ENCODE results near the gene KIAA1328.
"Not testable (repeated sequence)": the region's sequence is repeated elsewhere in the genome, so short reads cannot be mapped to it uniquely, and the experiment has no call there.

KIAA1328 gene

DNA sequence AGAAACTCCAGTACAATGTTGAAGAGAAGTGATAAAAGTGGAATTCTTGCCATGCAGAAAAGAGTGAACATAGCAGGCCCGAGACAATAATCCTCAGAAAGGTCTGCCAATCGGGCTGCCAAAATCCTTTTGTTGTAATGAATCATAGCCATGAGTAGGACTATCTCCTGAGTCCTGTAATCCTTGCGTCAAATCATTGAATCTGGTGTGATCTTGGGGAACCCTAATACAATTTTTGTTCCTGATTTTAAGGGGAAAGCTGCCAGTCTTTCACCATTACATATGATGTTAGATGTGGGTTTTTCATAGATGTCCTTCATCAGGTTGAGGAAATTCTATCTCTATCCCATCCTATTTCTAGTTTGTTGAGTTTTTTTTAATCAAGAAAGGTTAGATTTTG, 2.4 kb upstream of the KIAA1328 start:
- DNase-seq: no peak

- no peak for DNase-seq
Measured at GRCh38 chr18:36828157-36828629, 734 bp upstream of the KIAA1328 start.

DNA sequence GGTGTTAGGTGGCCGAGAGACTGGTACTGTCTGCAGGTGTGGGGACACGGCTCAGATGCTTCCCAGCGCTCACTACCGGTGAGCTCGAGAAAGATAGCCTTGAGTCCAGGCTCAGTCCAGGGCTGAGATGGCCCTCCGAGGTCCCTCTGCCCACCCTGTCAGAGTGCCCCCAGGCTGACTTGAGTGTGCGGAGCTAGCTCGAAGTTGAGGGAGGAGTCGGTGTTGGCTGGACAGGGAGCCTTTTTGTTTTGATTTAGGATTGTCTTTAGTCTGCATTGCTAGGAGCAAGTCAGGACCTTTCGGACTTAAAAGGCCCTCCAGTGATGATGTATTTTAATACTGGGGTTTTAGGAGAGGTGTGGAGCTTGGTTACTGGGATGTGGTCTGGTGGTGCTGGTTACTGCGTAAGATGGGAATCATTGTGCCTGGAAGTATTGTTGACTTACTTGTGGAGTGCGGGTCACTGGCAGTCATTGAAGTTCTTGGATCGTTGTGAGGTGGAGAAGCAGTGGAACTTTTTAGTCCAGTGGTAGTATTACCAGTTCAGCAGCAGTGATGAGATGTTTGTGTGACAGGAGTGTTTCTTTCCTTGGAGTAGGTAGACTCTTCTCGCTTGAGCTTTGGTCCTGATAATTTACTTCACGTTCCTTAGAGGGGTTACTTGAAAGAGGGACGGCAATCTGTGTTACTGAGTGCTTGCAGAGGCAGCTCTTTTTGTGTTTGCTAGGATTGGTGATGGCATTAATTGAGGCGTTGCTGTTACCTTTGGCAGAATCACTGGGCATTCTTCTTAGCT, 633 bp downstream of the KIAA1328 start:
- no peak for DNase-seq

DNA sequence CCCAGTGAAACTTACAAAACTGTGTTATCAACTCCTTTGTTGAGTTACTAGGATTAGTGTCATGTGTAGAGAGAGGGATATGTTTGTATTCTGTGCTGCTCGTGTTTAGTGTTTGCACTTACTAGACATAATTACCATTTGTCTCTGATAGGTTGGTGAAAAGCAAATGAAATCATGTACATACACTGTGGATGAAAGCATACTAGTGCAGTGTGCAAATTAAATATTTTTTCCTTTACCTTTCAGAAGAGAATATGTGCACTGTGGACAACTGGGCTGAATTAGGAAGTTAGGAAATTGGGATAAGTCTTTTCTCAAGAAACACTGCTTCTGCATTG, 1.2 kb downstream of the KIAA1328 start:
- DNase-seq: no peak

- DNase-seq: no peak
Measured at GRCh38 chr18:36831139-36831538, 2.2 kb downstream of the KIAA1328 start.

DNA sequence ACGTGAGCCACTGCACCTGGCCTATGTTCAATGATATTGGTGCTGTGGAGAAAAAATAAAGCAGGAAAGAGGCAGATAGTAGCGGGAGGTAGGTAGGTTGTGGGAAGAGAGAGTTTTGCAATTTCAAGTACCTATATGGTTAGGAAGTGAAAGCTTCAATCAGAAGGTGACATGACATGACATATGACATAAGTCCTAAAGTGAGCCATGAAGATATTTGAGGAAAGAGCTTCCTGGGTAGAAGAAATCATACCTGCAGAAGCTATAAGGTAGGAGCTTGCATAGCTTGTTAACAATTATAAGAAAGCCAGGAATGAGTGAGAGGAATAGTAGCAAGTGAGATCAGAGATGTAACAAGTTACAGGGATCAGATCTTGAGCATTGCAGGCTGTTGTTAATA, 4.2 kb downstream of the KIAA1328 start:
- DNase-seq: no peak

DNA sequence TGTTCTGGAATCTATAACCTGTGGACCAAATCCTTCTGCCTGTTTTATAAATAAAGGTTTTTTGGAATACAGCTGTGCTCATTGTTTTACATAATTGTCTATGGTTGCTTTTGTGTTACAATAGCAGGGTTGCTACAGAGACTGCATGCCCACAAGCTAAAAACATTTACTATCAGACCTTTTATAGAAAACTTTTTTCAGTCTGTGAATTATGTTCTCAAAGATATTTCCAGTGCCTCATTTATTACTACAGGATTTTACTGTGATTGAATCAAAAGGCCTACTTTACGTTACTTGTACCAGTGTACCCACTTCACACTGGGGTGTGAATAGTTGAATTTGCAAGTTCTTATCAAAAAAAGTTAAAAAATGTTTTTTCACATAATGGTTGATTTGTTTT, 7.0 kb downstream of the KIAA1328 start:
- DNase-seq: no peak

DNA sequence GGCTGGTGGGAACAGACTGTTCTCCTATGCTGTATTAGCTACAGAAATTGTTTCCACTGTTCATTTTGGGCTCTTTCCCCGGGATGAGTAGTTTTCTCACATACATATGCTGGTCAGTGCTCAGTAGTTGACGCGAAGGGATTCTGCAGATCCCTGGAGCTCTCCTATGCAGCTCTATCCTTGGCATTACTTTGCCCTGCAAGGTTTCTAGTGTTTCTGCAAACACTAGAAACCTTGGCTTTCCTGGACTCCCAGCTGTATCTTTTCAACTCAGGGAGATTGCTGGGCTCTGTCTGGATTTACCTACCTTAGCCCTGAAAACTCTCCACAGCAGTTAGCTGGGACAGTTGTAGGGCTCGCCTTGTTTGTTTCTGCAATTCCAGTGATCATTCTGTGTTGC, 10.9 kb downstream of the KIAA1328 start:
- no peak for DNase-seq

GRCh38 chr18:36843199-36843598, 14.3 kb downstream of the KIAA1328 start:
- no peak for DNase-seq

- no peak for DNase-seq
Measured at GRCh38 chr18:36843784-36844183, 14.9 kb downstream of the KIAA1328 start.

DNA sequence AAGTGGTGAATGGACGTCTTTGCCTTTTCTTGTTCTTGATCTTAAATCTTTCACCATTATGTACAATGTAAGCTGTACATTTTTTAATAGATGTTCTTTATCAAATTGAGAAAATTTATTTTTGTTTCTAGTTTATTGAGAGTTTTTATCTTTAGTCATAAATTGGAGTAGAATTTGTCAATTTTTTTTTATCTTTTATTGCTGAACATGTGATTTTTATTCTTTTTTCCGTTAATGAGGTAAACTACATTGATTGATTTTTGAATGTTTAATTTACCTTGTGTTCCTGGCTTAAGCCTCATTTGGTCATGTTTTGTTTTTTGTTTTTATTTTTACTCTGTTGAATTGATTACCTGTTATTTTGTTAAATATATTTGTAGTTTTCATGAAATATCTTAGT, 19.7 kb downstream of the KIAA1328 start:
- no peak for DNase-seq

GRCh38 chr18:36849288-36850006, 20.5 kb downstream of the KIAA1328 start:
- DNase-seq: no peak

DNA sequence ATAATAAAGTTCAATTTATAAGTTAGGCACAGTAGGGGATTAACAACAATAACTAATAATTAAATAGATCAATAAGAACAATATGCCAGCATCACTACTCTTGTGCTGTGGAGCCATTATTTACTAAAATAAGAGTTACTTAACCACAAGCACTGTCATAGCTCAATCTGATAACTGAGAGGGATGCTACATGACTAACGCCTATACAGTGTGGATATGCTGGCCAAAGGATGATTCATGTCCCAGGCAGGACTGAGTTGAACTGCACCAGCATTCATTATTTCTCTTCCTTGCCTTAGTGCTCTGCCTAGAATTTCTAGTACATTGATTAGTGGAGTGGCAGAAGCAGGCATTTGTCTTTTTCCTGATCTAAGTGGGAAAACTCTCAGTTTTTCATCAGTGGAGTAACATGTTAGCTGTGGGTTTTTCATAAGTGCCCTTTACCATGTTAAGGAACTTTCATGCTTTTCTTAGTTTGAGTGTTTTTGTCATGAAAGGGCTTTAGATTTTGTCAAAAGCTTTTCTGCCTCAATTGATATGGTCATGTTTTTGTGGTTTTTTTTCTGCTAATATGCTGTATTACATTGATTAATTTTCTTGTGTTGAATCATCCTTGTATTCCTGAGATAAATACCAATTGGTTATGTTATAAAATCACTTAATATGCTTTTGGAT, 21.7 kb downstream of the KIAA1328 start:
- DNase-seq: no peak

DNA sequence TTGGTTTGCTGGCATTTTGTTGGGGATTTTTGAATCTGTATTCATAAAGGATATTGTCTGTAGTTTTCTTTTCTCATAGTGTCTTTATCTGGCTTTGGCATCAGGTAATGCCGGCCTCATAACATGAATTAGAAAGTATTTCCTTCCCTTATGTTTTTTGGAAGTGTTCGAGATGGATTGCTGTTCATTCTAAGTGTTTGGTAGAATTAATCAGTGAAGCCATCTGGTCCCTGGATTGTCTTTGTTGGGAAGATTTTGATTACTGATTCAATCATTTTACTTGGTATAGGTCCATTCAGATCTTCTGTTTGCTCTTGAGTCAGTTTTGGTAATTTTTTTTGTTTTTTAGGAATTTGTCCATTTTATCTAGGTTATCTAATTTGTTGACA, 22.3 kb downstream of the KIAA1328 start:
- DNase-seq: no peak

DNA sequence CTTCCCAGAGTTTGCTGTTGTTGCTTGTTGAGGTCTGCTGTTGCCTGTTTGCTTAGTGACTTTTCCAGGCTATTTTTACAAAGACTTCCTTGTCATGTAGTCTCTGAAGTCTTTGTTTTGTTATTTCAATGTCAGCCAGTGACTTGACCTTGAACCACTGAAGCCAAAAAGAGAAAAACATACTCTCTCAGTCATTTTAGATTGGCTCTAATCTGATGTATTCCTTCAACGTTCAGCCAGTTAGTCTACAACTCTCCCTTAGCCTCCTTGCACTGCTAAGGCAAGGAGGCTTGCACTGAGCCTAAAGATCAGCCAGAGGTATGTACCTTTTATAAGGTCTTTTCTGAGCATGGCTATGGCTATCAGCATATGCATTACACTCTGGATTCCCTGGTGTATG, 27.9 kb downstream of the KIAA1328 start:
- no peak for DNase-seq

DNA sequence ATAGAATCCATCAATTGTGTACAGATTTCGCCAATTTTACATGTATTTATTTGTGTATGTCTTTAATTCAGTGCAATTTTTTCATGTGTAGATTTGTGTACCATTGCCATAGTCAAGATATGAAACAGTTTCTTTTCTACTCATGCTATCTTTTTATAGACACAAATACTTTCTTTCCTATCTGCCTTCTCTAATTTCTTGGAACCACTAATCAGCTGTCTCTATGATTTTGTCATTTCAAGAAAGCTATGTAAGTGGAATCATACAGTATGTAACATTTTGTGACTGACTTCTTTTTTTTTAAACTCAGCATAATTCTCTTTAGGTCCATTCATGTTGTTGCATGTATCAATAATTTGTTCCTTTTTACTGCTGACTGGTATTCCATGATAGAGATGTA, 33.3 kb downstream of the KIAA1328 start:
- DNase-seq: no peak

- no peak for DNase-seq
Measured at GRCh38 chr18:36867056-36867455, 38.1 kb downstream of the KIAA1328 start.

DNA sequence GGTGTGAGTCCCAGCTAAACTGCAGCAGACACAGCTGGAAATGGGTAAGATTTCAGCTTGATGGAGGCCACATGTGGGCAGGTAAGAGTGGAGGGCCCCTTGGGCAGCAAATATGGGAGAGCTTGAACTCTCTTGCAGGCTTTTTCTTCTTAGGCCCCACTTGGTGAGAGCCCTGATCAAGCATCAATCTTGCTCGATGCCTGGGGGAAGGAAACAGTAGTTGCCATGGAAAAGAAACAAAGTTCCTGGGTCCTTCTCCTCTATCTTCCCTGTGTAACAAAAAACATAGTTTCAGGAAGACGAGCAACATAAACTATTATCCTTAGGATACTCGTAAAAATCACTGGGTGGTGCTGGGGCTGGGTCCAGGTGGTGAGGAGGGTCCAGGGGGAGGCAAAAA, 42.9 kb downstream of the KIAA1328 start:
- DNase-seq: no peak

- no peak for DNase-seq
Measured at GRCh38 chr18:36872329-36872728, 43.4 kb downstream of the KIAA1328 start.

DNA sequence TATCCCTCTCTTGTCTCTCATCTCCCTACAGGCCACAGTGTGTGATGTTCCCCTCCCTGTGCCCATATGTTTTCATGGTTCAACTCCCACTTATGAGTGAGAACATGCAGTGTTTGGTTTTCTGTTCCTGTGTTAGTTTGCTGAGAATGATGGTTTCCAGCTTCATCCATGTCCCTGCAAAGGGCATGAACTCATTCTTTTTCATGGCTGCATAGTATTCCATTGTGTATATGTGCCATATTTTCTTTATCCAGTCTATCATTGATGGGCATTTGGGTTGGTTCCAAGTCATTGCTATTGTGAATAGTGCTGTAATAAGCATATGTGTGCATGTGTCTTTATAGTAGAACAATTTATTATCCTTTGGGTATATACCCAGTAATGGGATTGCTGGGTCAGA, 44.9 kb downstream of the KIAA1328 start:
- DNase-seq: not testable (repeated sequence)

DNA sequence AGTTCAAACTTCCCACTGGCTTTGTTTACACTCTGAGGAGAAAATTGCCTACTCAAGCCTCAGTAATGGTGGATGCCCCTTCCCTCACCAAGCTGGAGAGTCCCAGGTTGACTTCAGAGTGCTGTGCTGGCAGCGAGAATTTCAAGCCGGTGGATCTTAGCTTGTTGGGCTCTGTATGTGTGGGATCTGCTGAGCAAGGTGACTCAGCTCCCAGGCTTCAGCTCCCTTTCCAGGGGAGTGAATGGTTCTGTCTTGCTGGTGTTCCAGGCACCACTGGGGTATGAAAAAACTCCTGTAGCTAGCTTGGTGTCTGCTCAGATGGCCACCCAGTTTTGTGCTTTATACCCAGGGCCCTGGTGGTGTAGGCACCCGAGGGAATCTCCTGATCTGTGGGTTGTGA, 50.9 kb downstream of the KIAA1328 start:
- not testable (repeated sequence) for DNase-seq

DNA sequence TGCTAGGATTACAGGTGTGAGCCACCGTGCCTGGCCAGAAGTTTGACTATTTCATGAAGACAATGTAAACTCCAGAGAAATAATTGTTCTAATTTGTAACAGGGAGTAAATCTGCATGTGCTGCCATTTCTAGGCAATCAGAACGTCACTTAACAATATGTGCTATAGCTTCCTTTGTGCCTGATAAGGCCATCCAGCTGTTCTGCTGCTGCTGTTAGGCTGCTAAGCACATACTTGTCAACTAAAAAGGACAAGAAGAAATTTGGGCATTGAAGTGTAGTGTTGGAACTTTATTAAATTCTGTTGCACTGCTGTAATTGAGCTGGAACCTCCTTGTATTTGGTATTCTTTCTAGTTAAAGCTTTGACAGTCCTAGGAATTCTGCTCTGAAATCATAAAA, 57.1 kb downstream of the KIAA1328 start:
- no peak for DNase-seq

GRCh38 chr18:36887114-36887513, 58.2 kb downstream of the KIAA1328 start:
- no peak for DNase-seq

DNA sequence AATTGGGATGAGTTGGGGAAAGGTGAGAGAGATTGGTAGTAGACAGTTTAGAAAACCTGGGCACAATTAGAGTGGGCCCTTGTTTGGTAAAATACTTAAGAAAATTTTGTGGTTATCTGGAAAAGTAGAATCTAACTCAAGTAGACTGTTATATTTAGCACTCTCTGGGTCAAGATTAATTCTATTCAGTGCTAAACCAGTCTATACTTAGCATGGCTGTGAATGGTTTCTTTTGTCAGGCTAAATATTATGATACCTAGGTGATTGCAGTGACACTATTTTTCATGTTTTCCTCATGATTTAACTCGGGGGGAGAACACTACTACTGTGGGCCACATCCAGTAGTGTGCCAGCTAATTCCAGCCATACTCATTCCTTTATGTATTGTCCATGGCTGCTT, 58.9 kb downstream of the KIAA1328 start:
- DNase-seq: no peak

Data from GDM1 (cell line).